HPDE6-E6E7 (cell line): ENCODE measurements around the gene TMOD2.

Source experiments
- DNase-seq: peaks from one replicate; pipeline ENCODE4 v3.0.0; 2011; ENCODE audit warnings: missing footprints; ENCODE audit errors: extremely low spot score

Gene TMOD2

GRCh38 chr15:51750792-51751696, at the start of gene TMOD2:
Gene TMOD2, plus strand, starts transcription at chr15:51751597. Its CDS starts 14,845 bp downstream, at chr15:51766442.
- DNase-seq, result peak; percentile 49

- no peak for DNase-seq
Observed at GRCh38 chr15:51702710-51703109, 48.7 kb upstream of the TMOD2 start.

GRCh38 chr15:51706291-51706690, 45.1 kb upstream of the TMOD2 start:
- no peak for DNase-seq

- no peak for DNase-seq
Observed at GRCh38 chr15:51706926-51707608, 44.3 kb upstream of the TMOD2 start.

GRCh38 chr15:51708013-51708412, 43.4 kb upstream of the TMOD2 start:
- DNase-seq, result no peak

GRCh38 chr15:51709031-51709430, 42.4 kb upstream of the TMOD2 start:
- DNase-seq, result no peak

- DNase-seq, result no peak
Observed at GRCh38 chr15:51714162-51714561, 37.2 kb upstream of the TMOD2 start.

- DNase-seq, result no peak
Observed at GRCh38 chr15:51714911-51715310, 36.5 kb upstream of the TMOD2 start.

GRCh38 chr15:51718219-51718618, 33.2 kb upstream of the TMOD2 start:
- DNase-seq, result no peak

GRCh38 chr15:51718746-51719145, 32.7 kb upstream of the TMOD2 start:
- no peak for DNase-seq

GRCh38 chr15:51720201-51720995, 31.0 kb upstream of the TMOD2 start:
- no peak for DNase-seq

GRCh38 chr15:51721199-51721960, 30.0 kb upstream of the TMOD2 start:
- DNase-seq, result no peak

- no peak for DNase-seq
Observed at GRCh38 chr15:51724199-51724598, 27.2 kb upstream of the TMOD2 start.

- no peak for DNase-seq
Observed at GRCh38 chr15:51724673-51725072, 26.7 kb upstream of the TMOD2 start.

GRCh38 chr15:51726302-51727073, 24.9 kb upstream of the TMOD2 start:
- DNase-seq, result peak; percentile 94

GRCh38 chr15:51727141-51727897, 24.1 kb upstream of the TMOD2 start:
- DNase-seq, result no peak

GRCh38 chr15:51731549-51732267, 19.7 kb upstream of the TMOD2 start:
- DNase-seq, result no peak

- DNase-seq, result no peak
Observed at GRCh38 chr15:51732646-51733045, 18.8 kb upstream of the TMOD2 start.
